Activated T-helper 1 cell treated with Interleukin-2 at 50 U/mL for 16 hours (primary cell): ENCODE measurements around the gene PHF14.

Experiments
- DNase-seq: peaks from one replicate; pipeline ENCODE4 v3.0.0-alpha.2; 2020; ENCODE audit warnings: low read depth

PHF14 gene

GRCh38 chr7:11171569-11172192, 198.0 kb downstream of the PHF14 start:
- DNase-seq, result no peak

- DNase-seq, result no peak
Observed at GRCh38 chr7:11172835-11173234, 199.2 kb downstream of the PHF14 start.

GRCh38 chr7:11175371-11175770, 201.7 kb downstream of the PHF14 start:
- DNase-seq, result no peak

GRCh38 chr7:11175887-11176286, 202.2 kb downstream of the PHF14 start:
- no peak for DNase-seq

- no peak for DNase-seq
Observed at GRCh38 chr7:11176985-11177555, 203.4 kb downstream of the PHF14 start.

- no peak for DNase-seq
Observed at GRCh38 chr7:11177793-11178192, 204.1 kb downstream of the PHF14 start.

GRCh38 chr7:11181590-11181989, 207.9 kb downstream of the PHF14 start:
- DNase-seq, result no peak

- no peak for DNase-seq
Observed at GRCh38 chr7:11182736-11183135, 209.1 kb downstream of the PHF14 start.

GRCh38 chr7:11185179-11185815, 211.6 kb downstream of the PHF14 start:
- no peak for DNase-seq

GRCh38 chr7:11188529-11189310, 215.0 kb downstream of the PHF14 start:
- DNase-seq, result no peak

GRCh38 chr7:11191081-11191480, 217.4 kb downstream of the PHF14 start:
- DNase-seq, result no peak

- no peak for DNase-seq
Observed at GRCh38 chr7:11191574-11192220, 218.0 kb downstream of the PHF14 start.

GRCh38 chr7:11192506-11192905, 218.8 kb downstream of the PHF14 start:
- no peak for DNase-seq

- DNase-seq, result no peak
Observed at GRCh38 chr7:11193131-11193867, 219.6 kb downstream of the PHF14 start.

GRCh38 chr7:11193888-11194287, 220.2 kb downstream of the PHF14 start:
- DNase-seq, result no peak

GRCh38 chr7:11194492-11194891, 220.8 kb downstream of the PHF14 start:
- no peak for DNase-seq

- DNase-seq, result no peak
Observed at GRCh38 chr7:11195502-11195901, 221.8 kb downstream of the PHF14 start.

- DNase-seq, result no peak
Observed at GRCh38 chr7:11196143-11196542, 222.5 kb downstream of the PHF14 start.

GRCh38 chr7:11203224-11203623, 229.6 kb downstream of the PHF14 start:
- DNase-seq, result no peak

GRCh38 chr7:11203683-11204082, 230.0 kb downstream of the PHF14 start:
- no peak for DNase-seq

GRCh38 chr7:11206177-11206899, 232.7 kb downstream of the PHF14 start:
- DNase-seq, result no peak
